ENCODE measurements around the gene CAMSAP1. TPM values are rescaled to one million over a fixed set of nuclear protein-coding genes. Genes with fewer than 3 reads are reported as not detected.

The CAMSAP1 gene
- total and polyA plus RNA-seq, 4 donors: 41.7 to 58.8 (median 45.0) TPM

- Histone ChIP-seq H3K36me3 (ENCODE audit: control insufficient read depth, insufficient read depth, low read length) (peaks cover 79% of the 10 kb centered on the region), H3K4me3 (ENCODE audit: low read depth, low read length) (no peak overlapping the region), H3K27ac (ENCODE audit: low read depth, low read length) (no peak overlapping the region), H3K9me3 (ENCODE audit: control insufficient read depth, insufficient read depth, low read length) (no peaks in the 10 kb centered on the region), H3K27me3 (ENCODE audit: control insufficient read depth, insufficient read depth, low read length) (no peaks in the 10 kb centered on the region), H3K4me1 (ENCODE audit: control insufficient read depth, insufficient read depth, low read length) (no peaks in the 10 kb centered on the region)
- DNase-seq (ENCODE audit: low read depth in 4 of 6, low spot score in 6 of 6): no peak
- WGBS (ENCODE audit: insufficient coverage): 90% methylated on average over 24 of the region's 24 CpGs
Measured at GRCh38 chr9:135774794-135775525, 132.4 kb downstream of the CAMSAP1 start.

GRCh38 chr9:135774239-135774747, 133.1 kb downstream of the CAMSAP1 start:
- Histone ChIP-seq H3K9me3 (ENCODE audit: control insufficient read depth, insufficient read depth, low read length) (no peaks in the 10 kb centered on the region), H3K4me3 (ENCODE audit: low read depth, low read length) (no peak overlapping the region), H3K4me1 (ENCODE audit: control insufficient read depth, insufficient read depth, low read length) (no peaks in the 10 kb centered on the region), H3K27me3 (ENCODE audit: control insufficient read depth, insufficient read depth, low read length) (no peaks in the 10 kb centered on the region), H3K36me3 (ENCODE audit: control insufficient read depth, insufficient read depth, low read length) (peaks cover 80% of the 10 kb centered on the region), H3K27ac (ENCODE audit: low read depth, low read length) (no peak overlapping the region)
- DNase-seq (ENCODE audit: low read depth in 4 of 6, low spot score in 6 of 6): no peak
- WGBS (ENCODE audit: insufficient coverage): 89% methylated on average over 15 of the region's 15 CpGs

- no peak overlapping the region for H3K4me3 ChIP-seq (ENCODE audit: low read depth, low read length)
- WGBS (ENCODE audit: insufficient coverage): 83% methylated on average over 9 of the region's 11 CpGs
- H3K9me3 ChIP-seq (ENCODE audit: control insufficient read depth, insufficient read depth, low read length): no peaks in the 10 kb centered on the region
- H3K36me3 ChIP-seq (ENCODE audit: control insufficient read depth, insufficient read depth, low read length): peaks cover 81% of the 10 kb centered on the region
- no peak for DNase-seq (ENCODE audit: low read depth in 4 of 6, low spot score in 6 of 6)
- no peaks in the 10 kb centered on the region for H3K4me1 ChIP-seq (ENCODE audit: control insufficient read depth, insufficient read depth, low read length)
- H3K27ac ChIP-seq (ENCODE audit: low read depth, low read length): no peak overlapping the region
- no peaks in the 10 kb centered on the region for H3K27me3 ChIP-seq (ENCODE audit: control insufficient read depth, insufficient read depth, low read length)
Measured at GRCh38 chr9:135773530-135774238, 133.7 kb downstream of the CAMSAP1 start.

GRCh38 chr9:135772702-135773493, 134.4 kb downstream of the CAMSAP1 start:
- Histone ChIP-seq H3K36me3 (ENCODE audit: control insufficient read depth, insufficient read depth, low read length) (peaks cover 77% of the 10 kb centered on the region), H3K27ac (ENCODE audit: low read depth, low read length) (no peak overlapping the region), H3K4me3 (ENCODE audit: low read depth, low read length) (no peak overlapping the region), H3K27me3 (ENCODE audit: control insufficient read depth, insufficient read depth, low read length) (no peaks in the 10 kb centered on the region), H3K9me3 (ENCODE audit: control insufficient read depth, insufficient read depth, low read length) (no peaks in the 10 kb centered on the region), H3K4me1 (ENCODE audit: control insufficient read depth, insufficient read depth, low read length) (no peaks in the 10 kb centered on the region)
- WGBS (ENCODE audit: insufficient coverage): 52% methylated on average over 36 of the region's 36 CpGs
- DNase-seq (ENCODE audit: low read depth in 4 of 6, low spot score in 6 of 6): no peak

GRCh38 chr9:135772056-135772646, 135.2 kb downstream of the CAMSAP1 start:
- peaks cover 73% of the 10 kb centered on the region for H3K36me3 ChIP-seq (ENCODE audit: control insufficient read depth, insufficient read depth, low read length)
- H3K4me1 ChIP-seq (ENCODE audit: control insufficient read depth, insufficient read depth, low read length): no peaks in the 10 kb centered on the region
- H3K9me3 ChIP-seq (ENCODE audit: control insufficient read depth, insufficient read depth, low read length): no peaks in the 10 kb centered on the region
- H3K27me3 ChIP-seq (ENCODE audit: control insufficient read depth, insufficient read depth, low read length): no peaks in the 10 kb centered on the region
- no peak overlapping the region for H3K27ac ChIP-seq (ENCODE audit: low read depth, low read length)
- WGBS (ENCODE audit: insufficient coverage): 87% methylated on average over 12 of the region's 13 CpGs
- DNase-seq (ENCODE audit: low read depth in 4 of 6, low spot score in 6 of 6): no peak
- H3K4me3 ChIP-seq (ENCODE audit: low read depth, low read length): no peak overlapping the region

- Histone ChIP-seq H3K36me3 (ENCODE audit: control insufficient read depth, insufficient read depth, low read length) (peaks cover 70% of the 10 kb centered on the region), H3K4me1 (ENCODE audit: control insufficient read depth, insufficient read depth, low read length) (no peaks in the 10 kb centered on the region), H3K9me3 (ENCODE audit: control insufficient read depth, insufficient read depth, low read length) (no peaks in the 10 kb centered on the region), H3K27ac (ENCODE audit: low read depth, low read length) (no peak overlapping the region), H3K4me3 (ENCODE audit: low read depth, low read length) (no peak overlapping the region), H3K27me3 (ENCODE audit: control insufficient read depth, insufficient read depth, low read length) (no peaks in the 10 kb centered on the region)
- WGBS (ENCODE audit: insufficient coverage): 91% methylated on average over 21 of the region's 21 CpGs
- no peak for DNase-seq (ENCODE audit: low read depth in 4 of 6, low spot score in 6 of 6)
Measured at GRCh38 chr9:135771401-135772051, 135.8 kb downstream of the CAMSAP1 start.

GRCh38 chr9:135770771-135771170, 136.6 kb downstream of the CAMSAP1 start:
- H3K27me3 ChIP-seq (ENCODE audit: control insufficient read depth, insufficient read depth, low read length): no peaks in the 10 kb centered on the region
- H3K9me3 ChIP-seq (ENCODE audit: control insufficient read depth, insufficient read depth, low read length): peaks cover 4% of the 10 kb centered on the region
- H3K4me3 ChIP-seq (ENCODE audit: low read depth, low read length): no peak overlapping the region
- H3K27ac ChIP-seq (ENCODE audit: low read depth, low read length): no peak overlapping the region
- DNase-seq (ENCODE audit: low read depth in 4 of 6, low spot score in 6 of 6): no peak
- 93% methylated on average over 23 of the region's 26 CpGs for WGBS (ENCODE audit: insufficient coverage)
- H3K4me1 ChIP-seq (ENCODE audit: control insufficient read depth, insufficient read depth, low read length): no peaks in the 10 kb centered on the region
- H3K36me3 ChIP-seq (ENCODE audit: control insufficient read depth, insufficient read depth, low read length): peaks cover 70% of the 10 kb centered on the region

- Histone ChIP-seq H3K36me3 (ENCODE audit: control insufficient read depth, insufficient read depth, low read length) (peaks cover 69% of the 10 kb centered on the region), H3K27me3 (ENCODE audit: control insufficient read depth, insufficient read depth, low read length) (no peaks in the 10 kb centered on the region), H3K4me1 (ENCODE audit: control insufficient read depth, insufficient read depth, low read length) (no peaks in the 10 kb centered on the region), H3K9me3 (ENCODE audit: control insufficient read depth, insufficient read depth, low read length) (peaks cover 4% of the 10 kb centered on the region), H3K27ac (ENCODE audit: low read depth, low read length) (no peak overlapping the region), H3K4me3 (ENCODE audit: low read depth, low read length) (no peak overlapping the region)
- 85% methylated on average over 19 of the region's 19 CpGs for WGBS (ENCODE audit: insufficient coverage)
- no peak for DNase-seq (ENCODE audit: low read depth in 4 of 6, low spot score in 6 of 6)
Measured at GRCh38 chr9:135770203-135770535, 137.2 kb downstream of the CAMSAP1 start.
